Gastroesophageal sphincter (tissue), 4 donors: ENCODE results near the gene POC5. TPM values are rescaled to one million over a fixed set of nuclear protein-coding genes. Genes with fewer than 3 reads are reported as not detected.

ENCODE experiments used
- ATAC-seq: fragments of 150-250 bp; one replicate; pipeline ENCODE4 v1.9.1; 2016; ENCODE audit warnings: mild to moderate bottlenecking, moderate library complexity
- H3K27ac ChIP-seq, 4 donors: fragments of 200-600 bp; sonication (generic) in 3 of 4; 1 replicate in 3 of 4; 2 replicates in 1 of 4; pipeline ENCODE4 v1.5.1; 2016 to 2019
- H3K27me3 ChIP-seq: fragments of 200-600 bp; sonication (generic); one replicate; pipeline ENCODE4 v1.5.1; 2019
- H3K36me3 ChIP-seq, 2 donors: fragments of 200-600 bp; sonication (generic); one replicate each; pipeline ENCODE4 v1.5.1; 2019; ENCODE audit warnings: control low read depth in 1 of 2
- H3K4me1 ChIP-seq, 3 donors: fragments of 200-600 bp; sonication (generic); 1 replicate in 2 of 3; 2 replicates in 1 of 3; pipeline ENCODE4 v1.5.1; 2016 to 2019; ENCODE audit warnings: control low read depth in 2 of 3
- H3K4me3 ChIP-seq, 2 donors: fragments of 200-600 bp; sonication (generic); one replicate each; pipeline ENCODE4 v1.5.1; 2019; ENCODE audit warnings: mild to moderate bottlenecking in 1 of 2, moderate library complexity in 1 of 2
- H3K9me3 ChIP-seq, 3 donors: fragments of 200-600 bp; sonication (generic); one replicate each; pipeline ENCODE4 v1.5.1; 2017 to 2019; ENCODE audit warnings: control low read depth in 2 of 3
- EP300 ChIP-seq: sonication (generic); formaldehyde crosslinking; IDR thresholded peaks from one replicate; pipeline ENCODE4 v1.6.1; 2017; ENCODE audit warnings: antibody characterized with exemption, mild to moderate bottlenecking
- POLR2A ChIP-seq, 2 donors: fragments of 450-650 bp; IDR thresholded peaks; one replicate each; pipeline ENCODE4 v1.6.1; 2017; ENCODE audit warnings: antibody characterized with exemption in 2 of 2, mild to moderate bottlenecking in 2 of 2, moderate library complexity in 1 of 2
- POLR2AphosphoS5 ChIP-seq: sonication (generic); formaldehyde crosslinking; IDR thresholded peaks from one replicate; pipeline ENCODE4 v1.6.1; 2017; ENCODE audit warnings: antibody characterized with exemption
- WGBS, 2 donors: methylation state at CpG; one replicate each; pipeline ENCODE4 v1.1.5; 2018; ENCODE audit warnings: low coverage in 1 of 2; 5-methylcytosine and 5-hydroxymethylcytosine counted together
- small RNA-seq, 4 donors: library from RNA; depleted of rRNA; stranded (forward); fragments of <200 nt; gene quantifications; one replicate each; pipeline ENCODE3, GENCODE V24; 2016
- total RNA-seq, 4 donors: library from RNA; depleted of rRNA; stranded (reverse); fragments of >200 nt; gene quantifications; one replicate each; pipeline ENCODE4 v1.1.0, GENCODE V29; 2016
- TF ChIP-seq, protein P1 (sequence below), 4 experiments: fragments of 200-600 bp in 2 of 4; fragments of 450-650 bp in 2 of 4; sonication (generic) in 1 of 4; IDR thresholded peaks; one replicate each; pipeline ENCODE4 v1.5.1; 2017 to 2019; ENCODE audit warnings: antibody characterized with exemption in 4 of 4, mild to moderate bottlenecking in 2 of 4, moderate library complexity in 2 of 4

POC5 gene
- total RNA-seq, 4 donors from 2014 or later = 6.1 to 41.6 (median 11.3) TPM

DNA sequence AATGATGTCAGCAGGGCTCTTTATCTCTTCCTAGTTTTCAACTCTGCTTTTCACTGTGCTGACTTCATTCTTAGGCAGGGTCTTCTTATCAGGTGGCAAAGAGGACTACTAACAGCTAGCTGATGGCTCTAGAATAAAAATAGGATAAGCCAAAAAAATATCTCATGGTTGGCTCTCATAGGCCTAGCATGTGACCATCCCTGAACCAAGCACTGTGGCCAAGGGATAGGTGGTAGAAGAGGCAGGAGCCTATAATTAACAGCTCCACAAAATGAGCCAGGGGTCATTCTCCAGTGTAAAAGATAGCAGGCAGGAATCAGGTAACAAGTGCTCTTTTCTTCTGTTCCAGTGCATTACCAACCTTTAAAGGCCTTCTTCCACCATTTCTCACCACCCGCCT is 84.9 kb downstream of the POC5 start:
- Histone ChIP-seq H3K36me3 (no peaks in the 10 kb centered on the region), H3K4me1 (no peaks in the 10 kb centered on the region), H3K27me3 (no peaks in the 10 kb centered on the region), H3K9me3 (no peaks in the 10 kb centered on the region), H3K27ac (no peak overlapping the region), H3K4me3 (no peak overlapping the region)
- no peak for ATAC-seq
- 60 to 100% methylated on average over 1 of the region's 1 CpG for WGBS, 2 donors
- TF ChIP-seq POLR2AphosphoS5 = no peak
- TF ChIP-seq EP300 = no peak
- TF ChIP-seq POLR2A (IDR thresholded peaks at IDR 0.05) = no peak
- TF ChIP-seq, protein P1, sequence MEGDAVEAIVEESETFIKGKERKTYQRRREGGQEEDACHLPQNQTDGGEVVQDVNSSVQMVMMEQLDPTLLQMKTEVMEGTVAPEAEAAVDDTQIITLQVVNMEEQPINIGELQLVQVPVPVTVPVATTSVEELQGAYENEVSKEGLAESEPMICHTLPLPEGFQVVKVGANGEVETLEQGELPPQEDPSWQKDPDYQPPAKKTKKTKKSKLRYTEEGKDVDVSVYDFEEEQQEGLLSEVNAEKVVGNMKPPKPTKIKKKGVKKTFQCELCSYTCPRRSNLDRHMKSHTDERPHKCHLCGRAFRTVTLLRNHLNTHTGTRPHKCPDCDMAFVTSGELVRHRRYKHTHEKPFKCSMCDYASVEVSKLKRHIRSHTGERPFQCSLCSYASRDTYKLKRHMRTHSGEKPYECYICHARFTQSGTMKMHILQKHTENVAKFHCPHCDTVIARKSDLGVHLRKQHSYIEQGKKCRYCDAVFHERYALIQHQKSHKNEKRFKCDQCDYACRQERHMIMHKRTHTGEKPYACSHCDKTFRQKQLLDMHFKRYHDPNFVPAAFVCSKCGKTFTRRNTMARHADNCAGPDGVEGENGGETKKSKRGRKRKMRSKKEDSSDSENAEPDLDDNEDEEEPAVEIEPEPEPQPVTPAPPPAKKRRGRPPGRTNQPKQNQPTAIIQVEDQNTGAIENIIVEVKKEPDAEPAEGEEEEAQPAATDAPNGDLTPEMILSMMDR (IDR thresholded peaks at IDR 0.05) = no peak

DNA sequence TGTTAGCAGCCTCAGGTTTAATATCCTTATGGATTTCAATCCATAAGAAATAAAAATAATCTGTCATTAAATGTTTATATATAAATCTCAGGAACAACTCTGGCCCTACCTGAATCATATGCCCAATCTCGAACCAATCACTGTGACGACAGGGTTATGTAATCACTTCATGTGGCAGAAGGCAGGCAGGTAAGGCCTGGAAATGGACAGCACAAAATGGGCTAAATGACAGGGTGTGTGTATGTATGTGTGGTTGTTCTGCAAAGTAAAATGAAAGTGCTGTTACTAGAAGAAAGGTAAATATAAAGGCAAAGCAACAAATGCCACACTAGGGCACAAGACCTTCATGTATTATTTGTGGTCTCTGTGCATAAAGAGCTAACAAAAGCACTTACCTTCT is 86.4 kb downstream of the POC5 start:
- no peak overlapping the region for H3K27ac ChIP-seq
- no peak for ATAC-seq
- WGBS, 2 donors = 100% methylated on average over 2 of the region's 2 CpGs
- H3K4me1 ChIP-seq = no peaks in the 10 kb centered on the region
- TF ChIP-seq, protein P1 (IDR thresholded peaks at IDR 0.05) = no peak
- TF ChIP-seq EP300 = no peak
- no peak for TF ChIP-seq POLR2A (IDR thresholded peaks at IDR 0.05)
- no peak for TF ChIP-seq POLR2AphosphoS5
- H3K27me3 ChIP-seq = no peaks in the 10 kb centered on the region
- no peaks in the 10 kb centered on the region for H3K9me3 ChIP-seq
- no peaks in the 10 kb centered on the region for H3K36me3 ChIP-seq
- H3K4me3 ChIP-seq = no peak overlapping the region

DNA sequence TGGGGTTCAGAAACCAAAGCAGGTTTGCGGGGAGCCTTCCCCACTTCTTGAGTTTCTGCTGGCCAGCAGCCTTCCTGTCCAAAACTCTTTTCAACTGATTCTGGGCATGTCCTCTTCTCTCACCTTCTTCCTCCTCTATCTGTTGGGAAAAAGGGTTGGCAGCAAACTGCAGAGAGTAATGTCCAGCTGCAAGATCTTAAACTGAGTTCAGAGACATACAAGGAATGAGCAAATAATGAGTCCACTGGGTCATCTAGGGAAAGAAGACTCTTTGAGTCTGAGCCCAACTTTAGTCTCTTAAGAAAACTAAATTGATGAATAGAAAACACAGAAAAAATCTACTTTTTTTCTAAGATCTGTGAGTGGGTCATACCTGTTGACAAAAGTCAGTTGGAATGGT is 89.4 kb downstream of the POC5 start:
- WGBS, 2 donors = no CpG with 5 or more reads among the region's 1 CpG
- Histone ChIP-seq H3K36me3 (no peaks in the 10 kb centered on the region), H3K9me3 (no peaks in the 10 kb centered on the region), H3K4me3 (no peak overlapping the region), H3K27me3 (no peaks in the 10 kb centered on the region), H3K4me1 (no peaks in the 10 kb centered on the region), H3K27ac (no peak overlapping the region)
- TF ChIP-seq EP300 (no peak), POLR2AphosphoS5 (no peak), POLR2A (IDR thresholded peaks at IDR 0.05) (no peak)
- TF ChIP-seq, protein P1 (IDR thresholded peaks at IDR 0.05) = no peak
- no peak for ATAC-seq

DNA sequence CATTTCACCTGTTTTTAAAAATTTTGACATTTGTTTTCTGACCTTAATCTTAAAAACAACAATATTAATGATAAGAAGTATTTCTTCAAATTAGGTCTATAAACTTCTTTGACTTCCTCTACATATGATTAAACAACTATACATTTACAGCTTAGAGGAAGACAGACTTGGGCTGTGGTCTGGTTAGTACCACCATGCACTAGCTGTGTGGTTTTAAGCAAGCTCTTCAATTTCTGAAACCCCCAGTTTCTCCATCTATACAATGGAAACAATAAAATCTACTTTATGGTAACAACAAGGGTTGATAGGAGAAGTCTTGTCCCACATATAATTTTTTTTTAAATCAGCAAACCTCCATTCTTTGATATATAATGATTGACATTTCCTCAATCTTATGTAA is 90.3 kb downstream of the POC5 start:
- no peaks in the 10 kb centered on the region for H3K36me3 ChIP-seq
- no peaks in the 10 kb centered on the region for H3K4me1 ChIP-seq
- H3K27ac ChIP-seq = no peak overlapping the region
- no peak for ATAC-seq
- no peaks in the 10 kb centered on the region for H3K9me3 ChIP-seq
- H3K27me3 ChIP-seq = no peaks in the 10 kb centered on the region
- no peak for TF ChIP-seq POLR2AphosphoS5
- no peak overlapping the region for H3K4me3 ChIP-seq

Small RNA genes lying within 50 kb of the gene (small RNA-seq; reads per million reads assigned to genes)
- gene RNU6-680P = 0 reads per million in 4 donors

Other genes with a start within 250 kb of the POC5 start
- 10 to 100 TPM; 23.4 to 46.5 (median 36.6) TPM for gene CERT1, start 205.8 kb downstream of the POC5 start, total RNA-seq
- 10 to 100 TPM; 34.7 to 64.4 (median 41.8) TPM for gene POLK, start 205.5 kb downstream of the POC5 start, total RNA-seq
- under 1 TPM in 2 of 4 donors, not detected in 2; 0.20 to 0.94 TPM for gene ANKDD1B, start 106.0 kb downstream of the POC5 start, total RNA-seq